Hematopoietic multipotent progenitor cell treated with erythropoietin and hydrocortisone succinate and interleukin-3 and kit ligand, for 6 days (in vitro differentiated cells): Measurements from ENCODE around the gene DDX41.

Source experiments
- DNase-seq: peaks from one replicate; pipeline ENCODE4 v3.0.0-alpha.2; 2015

DDX41 gene

GRCh38 chr5:177467436-177467835 is 49.3 kb downstream of the DDX41 start:
- DNase-seq: no peak

- DNase-seq: no peak
Observed at GRCh38 chr5:177466861-177467260, 49.9 kb downstream of the DDX41 start.

- no peak for DNase-seq
Observed at GRCh38 chr5:177465044-177465443, 51.7 kb downstream of the DDX41 start.

- DNase-seq: peak; percentile 46
Observed at GRCh38 chr5:177462021-177462670, 54.6 kb downstream of the DDX41 start.
